ENCODE results near the gene NBPF8.
"Not testable (repeated sequence)": the region's sequence is repeated elsewhere in the genome, so short reads cannot be mapped to it uniquely, and the experiment has no call there.

NBPF8 gene

GRCh38 chr1:120414911-120415480 lies at the start of gene NBPF8:
Gene NBPF8 (plus strand): TSS chr1:120415035. CDS start chr1:120436523, 21,488 bp downstream.
- not testable (repeated sequence) for FAIRE-seq; DNase-seq (ENCODE audit: insufficient read length, low spot score)

- not testable (repeated sequence) for DNase-seq (ENCODE audit: insufficient read length, low spot score); FAIRE-seq
These were observed 47.1 kb upstream of the NBPF8 start for GRCh38 chr1:120367709-120368108.

- FAIRE-seq; DNase-seq (ENCODE audit: insufficient read length, low spot score): not testable (repeated sequence)
These were observed 28.2 kb upstream of the NBPF8 start for GRCh38 chr1:120386651-120387050.

DNA sequence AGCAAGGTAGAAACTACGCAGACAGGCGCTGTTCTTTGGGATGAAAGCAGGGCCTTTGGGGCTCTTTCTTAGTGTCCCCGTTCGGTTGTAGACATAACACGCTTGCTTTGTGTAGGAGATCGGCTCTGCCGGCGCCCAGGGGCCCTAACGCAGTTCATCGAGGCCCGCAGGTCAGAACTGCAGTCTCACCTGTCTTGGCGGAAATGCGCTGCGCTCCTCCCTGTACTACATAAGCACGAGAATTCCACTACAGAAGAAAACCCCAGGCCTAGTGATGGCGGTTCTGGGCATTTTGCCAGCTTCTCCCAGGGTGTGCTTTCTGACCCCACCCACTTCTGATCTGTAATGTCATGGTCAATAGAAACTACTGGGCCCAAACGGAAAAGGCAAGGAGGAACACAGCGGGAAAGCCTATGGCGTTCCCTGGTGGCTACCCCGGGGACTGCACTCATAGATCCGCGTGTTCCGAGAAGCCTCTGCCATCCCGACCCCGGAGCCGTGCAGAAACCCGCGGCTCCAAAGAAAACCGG lies 26.2 kb upstream of the NBPF8 start:
- not testable (repeated sequence) for FAIRE-seq; DNase-seq (ENCODE audit: insufficient read length, low spot score)

GRCh38 chr1:120391365-120391764 lies 23.5 kb upstream of the NBPF8 start:
- not testable (repeated sequence) for DNase-seq (ENCODE audit: insufficient read length, low spot score); FAIRE-seq

- FAIRE-seq; DNase-seq (ENCODE audit: insufficient read length, low spot score): not testable (repeated sequence)
These were observed 21.3 kb upstream of the NBPF8 start for GRCh38 chr1:120393316-120394232.

GRCh38 chr1:120405348-120405747 lies 9.5 kb upstream of the NBPF8 start:
- FAIRE-seq; DNase-seq (ENCODE audit: insufficient read length, low spot score): not testable (repeated sequence)

- not testable (repeated sequence) for FAIRE-seq; DNase-seq (ENCODE audit: insufficient read length, low spot score)
These were observed 384 bp upstream of the NBPF8 start for GRCh38 chr1:120414451-120414850.

GRCh38 chr1:120415492-120415961 lies 692 bp downstream of the NBPF8 start:
- FAIRE-seq; DNase-seq (ENCODE audit: insufficient read length, low spot score): not testable (repeated sequence)

DNA sequence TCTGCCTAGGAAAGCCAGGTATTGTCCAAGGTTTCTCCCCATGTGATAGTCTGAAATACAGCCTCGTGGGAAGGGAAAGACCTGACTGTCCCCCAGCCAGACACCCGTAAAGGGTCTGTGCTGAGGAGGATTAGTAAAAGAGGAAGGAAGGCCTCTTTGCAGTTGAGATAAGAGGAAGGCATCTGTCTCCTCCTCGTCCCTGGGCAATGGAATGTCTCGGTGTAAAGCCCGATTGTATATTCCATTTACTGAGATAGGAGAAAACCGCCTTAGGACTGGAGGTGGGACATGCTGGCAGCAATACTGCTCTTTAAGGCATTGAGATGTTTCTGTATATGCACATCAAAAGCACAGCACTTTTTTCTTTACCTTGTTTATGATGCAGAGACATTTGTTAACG lies 10.2 kb downstream of the NBPF8 start:
- FAIRE-seq; DNase-seq (ENCODE audit: insufficient read length, low spot score): not testable (repeated sequence)

GRCh38 chr1:120431626-120432025 lies 16.8 kb downstream of the NBPF8 start:
- DNase-seq (ENCODE audit: insufficient read length, low spot score); FAIRE-seq: not testable (repeated sequence)

GRCh38 chr1:120433831-120434230 lies 19.0 kb downstream of the NBPF8 start:
- DNase-seq (ENCODE audit: insufficient read length, low spot score); FAIRE-seq: not testable (repeated sequence)

DNA sequence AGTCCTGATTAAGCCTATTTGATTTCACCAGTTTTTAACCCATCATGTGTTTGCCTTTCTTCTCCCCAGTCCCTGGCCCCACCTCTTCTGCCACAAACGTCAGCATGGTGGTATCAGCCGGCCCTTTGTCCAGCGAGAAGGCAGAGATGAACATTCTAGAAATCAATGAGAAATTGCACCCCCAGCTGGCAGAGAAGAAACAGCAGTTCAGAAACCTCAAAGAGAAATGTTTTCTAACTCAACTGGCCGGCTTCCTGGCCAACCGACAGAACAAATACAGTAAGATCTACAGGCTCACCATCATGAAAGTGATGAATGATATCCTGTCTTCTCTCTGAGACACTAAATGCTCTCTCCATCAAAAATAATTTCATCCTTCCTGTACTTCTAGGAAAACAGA lies 34.3 kb downstream of the NBPF8 start:
- FAIRE-seq; DNase-seq (ENCODE audit: insufficient read length, low spot score): not testable (repeated sequence)
